Neural cell (in vitro differentiated cells): ENCODE data around the gene FSD1L. TPM values are rescaled to one million over a fixed set of nuclear protein-coding genes. Genes with fewer than 3 reads are reported as not detected.

Experiments used
- H2AFZ ChIP-seq: fragments of 200-600, 300-800 bp; sonication (generic), shearing (Covaris generic); 2 replicates; pipeline ENCODE4 v1.6.0; 2014; ENCODE audit warnings: low read depth, mild to moderate bottlenecking, antibody characterized with exemption, low read length, moderate library complexity
- H3F3A ChIP-seq: fragments of 200-600 bp; shearing (Covaris generic); 2 replicates; pipeline ENCODE4 v1.6.1; 2016; ENCODE audit warnings: mild to moderate bottlenecking, moderate library complexity, mixed read lengths, antibody characterized with exemption, low read length; ENCODE audit not compliant: insufficient read depth, poor library complexity, severe bottlenecking
- H3K27ac ChIP-seq: fragments of 200-600, 300-800 bp; sonication (generic), shearing (Covaris generic); 2 replicates; pipeline ENCODE4 v1.5.1; 2014; ENCODE audit warnings: mild to moderate bottlenecking, low read length, moderate library complexity
- H3K27me3 ChIP-seq: fragments of 300-800, 200-600 bp; sonication (generic), shearing (Covaris generic); 2 replicates; pipeline ENCODE4 v1.6.0; 2014; ENCODE audit warnings: mild to moderate bottlenecking, low read depth, low read length, moderate library complexity; ENCODE audit not compliant: insufficient read depth
- H3K36me3 ChIP-seq: fragments of 300-800, 200-600 bp; sonication (generic), shearing (Covaris generic); 2 replicates; pipeline ENCODE4 v1.5.1; 2014; ENCODE audit warnings: mild to moderate bottlenecking, antibody characterized with exemption, low read length, moderate library complexity; ENCODE audit not compliant: insufficient read depth
- H3K4me2 ChIP-seq: fragments of 300-800, 200-600 bp; sonication (generic), shearing (Covaris generic); 2 replicates; pipeline ENCODE4 v1.6.0; 2014; ENCODE audit warnings: mild to moderate bottlenecking, low read length
- H3K4me3 ChIP-seq: fragments of 300-800, 200-600 bp; sonication (generic), shearing (Covaris generic); 2 replicates; pipeline ENCODE4 v1.5.1; 2014; ENCODE audit warnings: mild to moderate bottlenecking, low read length, moderate library complexity
- H3K79me2 ChIP-seq: fragments of 200-600 bp; shearing (Covaris generic); replicated peaks from 2 replicates; pipeline ENCODE4 v1.6.0; 2014; ENCODE audit warnings: mild to moderate bottlenecking, low read length, moderate library complexity; ENCODE audit not compliant: insufficient read depth
- H3K9ac ChIP-seq: fragments of 300-800, 200-600 bp; sonication (generic), shearing (Covaris generic); 2 replicates; pipeline ENCODE4 v1.6.1; 2016; ENCODE audit warnings: mild to moderate bottlenecking, low read length, mixed read lengths
- H3K9me2 ChIP-seq: fragments of 200-600 bp; shearing (Covaris generic); 2 replicates; pipeline ENCODE4 v1.6.1; 2016; ENCODE audit warnings: mild to moderate bottlenecking, low read length, mixed read lengths; ENCODE audit not compliant: insufficient read depth
- H3K9me3 ChIP-seq: fragments of 200-600, 300-800 bp; sonication (generic), shearing (Covaris generic); 2 replicates; pipeline ENCODE4 v1.6.1; 2016; ENCODE audit warnings: mild to moderate bottlenecking, mixed run types, low read length, moderate library complexity, mixed read lengths
- H4K20me1 ChIP-seq: fragments of 200-600 bp; shearing (Covaris generic); 2 replicates; pipeline ENCODE4 v1.6.1; 2016; ENCODE audit warnings: mild to moderate bottlenecking, mixed run types; ENCODE audit not compliant: insufficient read depth
- CTCF ChIP-seq: fragments of 450-650 bp; IDR thresholded peaks from 2 replicates; pipeline ENCODE4 v1.5.1; 2014; ENCODE audit warnings: antibody characterized with exemption, mild to moderate bottlenecking, moderate library complexity; ENCODE audit not compliant: poor library complexity, severe bottlenecking
- EP300 ChIP-seq: fragments of 450-650 bp; conservative IDR thresholded peaks from 2 replicates; pipeline ENCODE4 v1.6.1; 2014; ENCODE audit warnings: antibody characterized with exemption, mild to moderate bottlenecking, moderate library complexity; ENCODE audit not compliant: poor library complexity, severe bottlenecking
- EZH2 ChIP-seq: fragments of 200-600, 300-800 bp; shearing (Covaris generic), sonication (generic); IDR thresholded peaks from 2 replicates; pipeline ENCODE4 v1.6.1; 2014; ENCODE audit warnings: antibody characterized with exemption, low read length, borderline replicate concordance, mild to moderate bottlenecking; ENCODE audit not compliant: insufficient read depth, poor library complexity, severe bottlenecking
- MXI1 ChIP-seq: fragments of 450-650 bp; conservative IDR thresholded peaks from 2 replicates; pipeline ENCODE4 v1.6.1; 2014; ENCODE audit warnings: antibody characterized with exemption, mild to moderate bottlenecking; ENCODE audit not compliant: poor library complexity, severe bottlenecking
- POLR2AphosphoS5 ChIP-seq: IDR thresholded peaks from 2 replicates; pipeline ENCODE4 v1.6.1; 2012
- RAD21 ChIP-seq: fragments of 450-650 bp; conservative IDR thresholded peaks from 2 replicates; pipeline ENCODE4 v1.6.1; 2014; ENCODE audit warnings: antibody characterized with exemption, mild to moderate bottlenecking, moderate library complexity
- REST ChIP-seq: IDR thresholded peaks from 2 replicates; pipeline ENCODE4 v1.6.1; 2012; ENCODE audit warnings: borderline replicate concordance
- SMC3 ChIP-seq: fragments of 450-650 bp; conservative IDR thresholded peaks from 2 replicates; pipeline ENCODE4 v1.6.1; 2014; ENCODE audit warnings: antibody characterized with exemption, mild to moderate bottlenecking, moderate library complexity; ENCODE audit not compliant: poor library complexity
- TAF1 ChIP-seq: IDR thresholded peaks from 2 replicates; pipeline ENCODE4 v1.6.1; 2012; ENCODE audit warnings: low read depth
- polyA plus RNA-seq: library from polyadenylated mRNA; depleted of rRNA; stranded (reverse); fragments of >200 nt; gene quantifications from 2 replicates; pipeline ENCODE4 v1.2.3, GENCODE V29; 2014

The FSD1L gene
- polyA plus RNA-seq, 1 donor from 2014 or later = 42.8 TPM

GRCh38 chr9:105436783-105437182, 11.1 kb upstream of the FSD1L start:
- TF ChIP-seq TAF1 = no peak
- no peak for TF ChIP-seq RAD21
- no peak for TF ChIP-seq EP300
- no peak for TF ChIP-seq POLR2AphosphoS5
- no peak for TF ChIP-seq EZH2
- TF ChIP-seq REST = no peak
- TF ChIP-seq SMC3 = no peak
- no peak for TF ChIP-seq CTCF
- TF ChIP-seq MXI1 = no peak
- H3K27me3 ChIP-seq = no peaks in the 10 kb centered on the region

GRCh38 chr9:105437704-105438103, 10.1 kb upstream of the FSD1L start:
- Histone ChIP-seq H3K27ac (no peak overlapping the region), H3K9ac (no peak overlapping the region), H3F3A (no peaks in the 10 kb centered on the region), H3K9me2 (no peaks in the 10 kb centered on the region), H3K36me3 (no peaks in the 10 kb centered on the region), H3K4me2 (no peak overlapping the region), H3K27me3 (no peaks in the 10 kb centered on the region), H3K79me2 (no peaks in the 10 kb centered on the region), H2AFZ (no peak overlapping the region), H3K9me3 (no peaks in the 10 kb centered on the region), H4K20me1 (no peaks in the 10 kb centered on the region), H3K4me3 (no peak overlapping the region)
- TF ChIP-seq RAD21 (no peak), EZH2 (no peak), POLR2AphosphoS5 (no peak), SMC3 (no peak), CTCF (no peak), REST (no peak), MXI1 (no peak), TAF1 (no peak), EP300 (no peak)

More at GRCh38 chr9:105436783-105437182, 11.1 kb upstream of the FSD1L start:
- Histone ChIP-seq H4K20me1 (no peaks in the 10 kb centered on the region), H3K27ac (no peak overlapping the region), H3K4me3 (no peak overlapping the region), H3K9ac (no peak overlapping the region), H3K9me3 (no peaks in the 10 kb centered on the region), H3K36me3 (no peaks in the 10 kb centered on the region), H3F3A (no peaks in the 10 kb centered on the region), H3K4me2 (no peak overlapping the region), H3K79me2 (no peaks in the 10 kb centered on the region), H2AFZ (no peak overlapping the region), H3K9me2 (no peaks in the 10 kb centered on the region)
